Lower leg skin (tissue), 4 donors: ENCODE data around the gene GPR87. TPM values are rescaled to one million over a fixed set of nuclear protein-coding genes. Genes with fewer than 3 reads are reported as not detected.
A peak's percentile ranks its signal among the peaks of the same experiment; 100 is the strongest.

Source experiments
- DNase-seq, 2 donors: peaks; one replicate each; pipeline ENCODE4 v3.0.0-alpha.2; 2019; ENCODE audit warnings: low spot score in 2 of 2
- H3K4me3 ChIP-seq: fragments of 200-600 bp; sonication (generic); 2 replicates; pipeline ENCODE4 v1.5.1; 2017; ENCODE audit warnings: mild to moderate bottlenecking, low read depth; ENCODE audit not compliant: poor library complexity, severe bottlenecking
- CTCF ChIP-seq, 3 donors: fragments of 450-650 bp; IDR thresholded peaks; one replicate each; pipeline ENCODE4 v1.5.1; 2016; ENCODE audit warnings: antibody characterized with exemption in 3 of 3, mild to moderate bottlenecking in 3 of 3, moderate library complexity in 2 of 3
- POLR2A ChIP-seq, 2 donors: fragments of 450-650 bp; IDR thresholded peaks; one replicate each; pipeline ENCODE4 v1.6.1; 2016 to 2017; ENCODE audit warnings: antibody characterized with exemption in 2 of 2, mild to moderate bottlenecking in 1 of 2, moderate library complexity in 1 of 2
- WGBS, 2 donors: methylation state at CpG; one replicate each; pipeline ENCODE4 v1.1.5; 2018; 5-methylcytosine and 5-hydroxymethylcytosine counted together
- intact Hi-C: fragments of 100-400 bp; cut with DNase I; formaldehyde crosslinking; loops from one replicate; pipeline ENCODE4 v1.15.0; 2023; ENCODE audit warnings: low total_unique reads
- total RNA-seq, 4 donors: library from RNA; depleted of rRNA; stranded (reverse); fragments of >200 nt; gene quantifications; one replicate each; pipeline ENCODE4 v1.1.0, GENCODE V29; 2016

GPR87 gene
- total RNA-seq, 4 donors from 2014 or later, result 24.2 to 68.5 (median 55.4) TPM

GRCh38 chr3:151290673-151291072 lies 25.9 kb downstream of the GPR87 start:
- no peak for TF ChIP-seq CTCF (IDR thresholded peaks at IDR 0.05)
- 30 to 39% methylated on average over 3 of the region's 3 CpGs for WGBS, 2 donors
- intact Hi-C loops, result no loop called here
- H3K4me3 ChIP-seq, result no peak overlapping the region
- no peak for DNase-seq

GRCh38 chr3:151289445-151289844 lies 27.2 kb downstream of the GPR87 start:
- TF ChIP-seq POLR2A (IDR thresholded peaks at IDR 0.05) (no peak), CTCF (IDR thresholded peaks at IDR 0.05) (no peak)
- DNase-seq, result no peak
- 35 to 52% methylated on average over 3 of the region's 3 CpGs for WGBS, 2 donors
- intact Hi-C loops, result loop anchor here (10.0 kb wide), 1 partner anchor 65 kb away; no protein-coding TSS in a partner anchor
- no peak overlapping the region for H3K4me3 ChIP-seq

GRCh38 chr3:151285940-151286339 lies 30.7 kb downstream of the GPR87 start:
- TF ChIP-seq CTCF (IDR thresholded peaks at IDR 0.05) (no peak), POLR2A (IDR thresholded peaks at IDR 0.05) (no peak)
- H3K4me3 ChIP-seq, result no peak overlapping the region
- no peak for DNase-seq
- WGBS, 2 donors, result 88 to 89% methylated on average over 1 of the region's 1 CpG
- intact Hi-C loops, result loop anchor here (10.0 kb wide), 1 partner anchor 61 kb away; no protein-coding TSS in a partner anchor

GRCh38 chr3:151283907-151284461 lies 32.6 kb downstream of the GPR87 start:
- 38 to 46% methylated on average over 5 of the region's 5 CpGs for WGBS, 2 donors
- TF ChIP-seq POLR2A (IDR thresholded peaks at IDR 0.05), result no peak
- no peak for TF ChIP-seq CTCF (IDR thresholded peaks at IDR 0.05)
- intact Hi-C loops, result loop anchor here (10.0 kb wide), 1 partner anchor 59 kb away; no protein-coding TSS in a partner anchor
- DNase-seq, result no peak
- H3K4me3 ChIP-seq, result no peak overlapping the region

- DNase-seq, result no peak
- TF ChIP-seq POLR2A (IDR thresholded peaks at IDR 0.05), result no peak
- TF ChIP-seq CTCF (IDR thresholded peaks at IDR 0.05), result no peak
- 58 to 66% methylated on average over 4 of the region's 4 CpGs for WGBS, 2 donors
- no peak overlapping the region for H3K4me3 ChIP-seq
- intact Hi-C loops, result loop anchor here (10.0 kb wide), 1 partner anchor 59 kb away; no protein-coding TSS in a partner anchor
These were observed 33.2 kb downstream of the GPR87 start for GRCh38 chr3:151283387-151283786.

- H3K4me3 ChIP-seq, result no peak overlapping the region
These were observed 33.7 kb downstream of the GPR87 start for GRCh38 chr3:151282921-151283320.

More at GRCh38 chr3:151282921-151283320, 33.7 kb downstream of the GPR87 start:
- intact Hi-C loops, result loop anchor here (10.0 kb wide), 1 partner anchor 58 kb away; no protein-coding TSS in a partner anchor
- no peak for DNase-seq
- TF ChIP-seq CTCF (IDR thresholded peaks at IDR 0.05) (peak in 1 of 3 donors; percentile 10), POLR2A (IDR thresholded peaks at IDR 0.05) (no peak)
- WGBS, 2 donors, result 0% methylated on average over 1 of the region's 1 CpG
